Tongue (tissue), 2 donors: Measurements from ENCODE around the gene CEP112. TPM values are rescaled to one million over a fixed set of nuclear protein-coding genes. Genes with fewer than 3 reads are reported as not detected.
A peak's percentile ranks its signal among the peaks of the same experiment; 100 is the strongest.

ENCODE experiments used
- DNase-seq: peaks from one replicate; pipeline ENCODE4 v3.0.0-alpha.2; 2015
- total RNA-seq: library from RNA; depleted of rRNA; stranded (reverse); fragments of >200 nt; gene quantifications from one replicate; pipeline ENCODE4 v1.2.3, GENCODE V29; 2014

CEP112 gene
- total RNA-seq, 1 donor from 2014 or later: 26.7 TPM

DNA sequence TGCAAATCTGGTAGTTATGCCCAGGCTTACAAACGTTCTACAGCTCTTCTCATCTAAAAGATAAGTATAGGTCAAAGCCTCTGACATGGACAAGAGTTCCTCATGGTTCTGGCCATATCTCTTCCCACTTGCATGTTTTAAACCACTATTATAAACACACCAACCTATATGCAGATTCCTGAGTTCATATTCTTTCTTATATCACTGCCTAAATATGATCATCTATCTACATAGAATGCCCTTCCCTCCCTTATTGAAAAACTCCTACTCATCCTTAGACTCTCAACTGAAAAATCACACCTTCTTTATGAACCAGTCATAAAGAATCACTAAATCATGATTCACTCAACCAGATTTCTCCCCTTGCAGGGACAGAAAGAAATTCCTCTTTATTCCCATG, 128.2 kb downstream of the CEP112 start:
- DNase-seq: no peak

DNA sequence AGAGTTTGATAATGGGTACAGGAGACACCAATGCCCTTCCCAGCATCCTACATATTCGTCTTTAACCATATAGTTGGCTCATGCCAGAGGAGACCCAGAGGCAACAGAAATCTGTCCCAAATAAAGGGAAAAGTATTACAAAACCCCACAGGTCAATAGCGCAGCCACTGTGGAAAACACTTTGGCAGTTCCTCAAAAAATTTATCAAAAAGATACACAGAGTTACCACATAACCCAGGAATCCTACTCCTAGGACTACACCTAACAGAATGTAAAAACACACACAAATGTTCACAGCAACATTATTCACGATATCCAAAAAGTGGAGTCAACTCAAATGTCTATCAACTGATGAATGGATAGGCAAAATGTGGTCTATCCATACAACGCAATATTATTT, 135.8 kb downstream of the CEP112 start:
- DNase-seq: no peak

DNA sequence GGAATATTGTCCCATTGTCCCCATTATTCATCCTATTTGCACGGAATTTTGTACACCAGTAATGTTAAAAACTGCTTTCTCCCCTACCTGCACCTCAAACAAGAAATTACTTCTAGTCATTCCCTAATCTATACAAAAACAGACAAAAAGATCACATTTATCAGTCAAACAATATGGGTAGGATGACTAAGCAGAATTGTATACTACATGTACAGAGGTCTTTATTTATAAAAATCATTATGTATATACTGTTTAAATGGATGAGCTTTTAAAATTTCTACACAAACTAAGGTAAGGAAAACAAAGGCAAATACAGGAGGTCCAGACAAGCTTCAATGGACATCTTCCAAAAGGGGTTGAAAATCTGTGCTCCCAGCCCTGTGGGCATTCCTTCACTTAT, 137.7 kb downstream of the CEP112 start:
- DNase-seq: no peak

DNA sequence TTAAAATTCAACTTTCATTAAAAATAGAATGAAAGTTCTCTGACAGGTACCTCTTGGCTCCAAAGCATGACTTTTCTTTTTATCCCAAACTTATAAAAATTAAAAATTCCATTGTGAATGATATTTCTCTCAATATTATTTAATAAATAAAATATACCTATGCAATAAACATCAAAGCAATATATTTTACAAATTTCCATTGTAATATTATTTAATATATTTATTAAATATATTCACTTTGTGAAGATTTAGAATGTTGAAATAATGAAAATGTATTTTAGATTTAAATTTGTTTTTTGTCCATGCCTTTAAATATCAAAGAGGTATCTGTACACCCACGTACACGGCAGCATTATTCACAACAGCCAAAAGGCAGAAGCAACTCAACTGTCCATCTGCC, 147.8 kb downstream of the CEP112 start:
- DNase-seq: no peak

DNA sequence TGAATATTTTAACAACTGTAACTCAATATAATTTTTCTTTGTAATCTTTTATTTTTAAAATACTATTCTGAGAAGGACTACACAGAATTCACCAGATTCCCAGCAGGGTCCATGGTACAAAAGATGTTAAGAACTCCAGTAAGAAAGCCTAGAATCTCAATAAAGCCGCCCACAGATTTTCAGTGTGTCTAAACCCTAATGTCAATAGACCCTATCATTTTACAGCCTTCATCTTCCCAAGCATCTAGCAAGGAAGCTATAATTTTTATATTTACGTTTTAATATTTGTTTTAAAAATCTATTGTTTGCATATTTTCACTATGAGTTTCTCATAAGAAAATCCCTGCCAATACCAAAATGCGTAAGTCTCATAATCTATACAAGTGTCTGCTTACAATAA, 148.5 kb downstream of the CEP112 start:
- DNase-seq: no peak

DNA sequence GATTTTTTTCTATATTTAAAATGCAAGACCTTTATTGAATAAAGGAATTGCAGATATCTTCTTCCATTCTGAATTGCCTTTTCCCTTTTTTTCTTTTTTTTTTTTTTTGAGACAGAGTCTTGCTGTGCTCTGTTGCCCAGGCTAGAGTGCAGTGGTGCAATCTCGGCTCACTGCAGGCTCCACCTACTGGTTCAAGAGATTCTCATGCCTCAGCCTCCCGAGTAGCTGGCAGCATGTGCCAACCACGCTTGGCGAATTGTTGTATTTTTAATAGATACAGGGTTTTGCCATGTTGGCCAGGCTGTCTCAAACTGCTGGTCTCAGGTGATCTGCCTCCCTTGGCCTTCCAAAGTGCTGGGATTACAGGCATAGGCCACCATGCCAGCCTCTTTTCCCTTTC, 151.5 kb downstream of the CEP112 start:
- DNase-seq: no peak

DNA sequence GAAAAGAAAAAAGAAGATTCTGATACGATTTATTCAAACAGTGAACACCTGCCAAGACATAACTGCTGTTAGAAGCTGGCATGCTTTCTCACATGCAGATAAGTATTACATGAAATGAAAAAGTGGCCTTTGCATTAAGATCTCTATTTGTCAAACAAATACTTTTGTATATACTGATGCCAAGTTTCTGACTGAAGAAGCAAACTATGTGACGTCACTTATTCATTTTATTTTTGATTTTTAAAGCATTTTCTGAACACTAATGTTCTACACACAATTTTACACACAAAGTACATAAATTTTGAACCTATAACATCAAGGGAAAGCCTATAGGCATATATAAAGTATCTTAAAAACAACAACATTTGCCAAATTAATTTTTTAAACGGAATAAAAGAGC, 153.8 kb downstream of the CEP112 start:
- DNase-seq: no peak

DNA sequence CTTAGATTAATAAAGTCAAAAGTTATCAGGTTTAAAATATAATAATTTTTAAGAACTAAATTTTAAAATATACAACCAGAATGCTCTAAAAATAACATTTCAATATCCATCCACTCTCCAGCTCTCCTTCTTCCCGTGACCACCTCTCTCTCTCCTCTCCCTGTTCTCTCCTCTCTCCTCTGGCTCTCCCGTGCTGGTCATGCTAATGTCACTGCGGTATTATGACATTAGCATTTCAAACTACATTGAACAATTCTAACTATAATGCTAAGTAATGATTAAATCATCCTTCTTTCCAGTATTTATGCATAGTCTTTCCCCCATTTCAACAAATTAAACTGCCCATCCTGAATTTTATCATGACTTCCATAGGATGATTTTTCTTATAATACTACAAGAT, 154.7 kb downstream of the CEP112 start:
- DNase-seq: no peak

DNA sequence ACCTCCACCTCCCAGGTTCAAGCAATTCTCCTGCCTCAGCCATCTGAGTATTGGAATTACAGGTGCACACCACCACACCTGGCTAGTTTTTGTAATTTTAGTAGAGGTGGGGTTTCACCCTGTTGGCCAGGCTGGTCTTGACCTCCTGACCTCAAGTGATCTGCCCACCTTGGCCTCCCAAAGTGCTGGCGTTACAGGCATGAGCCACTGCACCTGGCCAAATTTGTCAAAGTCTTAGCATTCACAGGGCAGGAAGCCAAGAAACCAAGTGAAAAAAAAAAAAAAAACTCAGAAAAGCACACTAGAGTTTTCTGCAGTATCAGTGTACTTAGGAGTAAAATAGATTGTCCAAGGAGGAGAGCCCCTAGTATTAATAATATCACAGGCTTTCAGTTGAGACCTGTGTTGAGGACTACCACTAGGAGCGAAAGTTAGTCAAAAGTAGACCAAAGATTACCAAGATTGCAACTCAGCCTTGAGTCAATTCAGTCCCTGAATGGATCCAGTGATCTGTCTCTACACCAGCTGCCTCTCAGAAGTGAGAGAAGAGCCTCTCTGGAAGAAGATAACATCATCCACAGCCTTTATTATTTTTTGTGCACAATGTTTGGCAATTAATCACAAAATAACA, 159.7 kb downstream of the CEP112 start:
- DNase-seq: peak; percentile 54

DNA sequence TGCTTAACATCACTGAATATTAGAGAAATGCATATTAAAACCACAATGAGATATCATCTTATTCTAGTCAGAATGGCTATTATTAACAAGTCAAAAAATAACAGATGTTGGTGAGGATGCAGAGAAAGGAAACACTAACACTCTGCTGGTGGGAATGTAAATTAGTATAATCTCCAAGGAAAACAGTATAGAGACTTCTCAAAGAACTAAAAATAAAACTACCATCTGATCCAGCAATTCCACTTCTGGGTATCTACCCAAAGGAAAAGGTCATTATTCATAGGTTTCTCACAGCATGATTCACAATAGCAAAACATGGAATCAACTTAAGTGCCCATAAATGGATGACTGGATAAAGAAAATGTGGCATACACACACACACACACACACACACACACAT, 166.4 kb downstream of the CEP112 start:
- DNase-seq: no peak

DNA sequence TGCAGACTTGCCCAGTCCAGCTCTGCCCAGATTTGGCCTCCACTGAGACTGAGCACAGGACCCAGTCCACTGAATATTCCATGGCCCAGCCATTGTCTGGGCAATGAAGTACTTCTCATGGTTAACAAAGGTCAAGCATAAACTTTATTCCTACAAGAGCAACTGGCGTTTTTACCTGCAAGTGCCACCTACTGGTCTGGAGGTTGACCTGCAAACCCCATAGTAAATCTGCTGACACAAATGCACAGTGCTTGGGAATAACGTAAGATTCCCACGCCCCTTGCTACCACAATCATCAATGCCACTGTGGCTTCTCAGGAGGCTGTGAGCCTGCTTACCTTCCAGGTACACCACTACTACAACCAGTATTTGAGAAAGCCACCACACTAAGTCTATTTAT, 170.2 kb downstream of the CEP112 start:
- DNase-seq: no peak

DNA sequence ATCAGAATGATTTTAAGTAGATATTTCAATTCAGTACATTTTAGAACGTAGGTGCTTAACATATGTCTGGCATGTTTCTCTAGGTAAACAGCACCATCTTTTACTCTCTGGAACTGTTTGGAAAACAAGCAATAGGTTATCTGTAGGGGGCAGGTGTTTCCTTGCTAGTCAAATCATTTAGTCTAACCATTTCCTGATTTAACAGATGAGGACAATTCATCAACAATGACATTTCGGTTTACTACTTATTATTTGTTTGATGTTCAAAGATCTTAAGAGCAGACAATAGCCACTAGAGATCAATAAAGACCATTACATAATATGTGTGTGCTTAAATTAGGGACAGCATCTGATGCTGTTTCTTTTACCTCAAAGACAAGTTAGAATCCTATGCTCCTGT, 173.1 kb downstream of the CEP112 start:
- no peak for DNase-seq

DNA sequence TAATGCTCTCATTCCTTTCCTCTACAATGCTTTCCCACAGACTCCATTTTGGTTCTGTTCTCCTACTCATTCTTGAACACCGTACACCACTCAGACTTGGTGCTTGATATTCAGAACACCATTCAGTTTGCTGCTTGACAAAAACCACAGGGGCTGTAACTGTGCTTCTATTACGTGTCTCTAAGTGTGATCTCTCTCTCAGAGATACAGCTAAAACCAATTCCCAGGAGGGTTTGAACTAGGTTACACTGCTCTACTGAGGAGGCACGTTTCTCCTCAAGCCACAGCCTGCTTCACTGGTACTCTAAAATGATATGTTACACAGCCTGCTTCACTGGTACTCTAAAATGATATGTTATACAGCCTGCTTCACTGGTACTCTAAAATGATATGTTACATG, 175.7 kb downstream of the CEP112 start:
- no peak for DNase-seq

DNA sequence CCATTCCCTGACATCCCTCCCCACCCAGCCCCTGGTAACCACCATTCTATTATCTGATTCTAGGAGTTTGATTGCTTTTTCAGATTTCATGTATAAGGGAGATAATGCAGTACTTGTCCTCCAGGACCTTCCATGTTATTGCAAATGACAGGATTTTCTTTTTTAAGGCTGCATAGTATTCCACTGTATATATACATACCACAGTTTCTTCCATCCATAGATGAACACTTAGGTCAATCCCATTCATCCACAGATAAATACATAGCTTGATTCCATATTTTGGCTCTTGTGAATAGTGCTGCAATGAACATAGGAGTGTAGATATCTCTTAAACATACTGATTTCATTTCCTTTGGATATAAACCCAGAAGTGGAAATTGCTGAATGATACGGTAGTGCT, 183.3 kb downstream of the CEP112 start:
- no peak for DNase-seq

DNA sequence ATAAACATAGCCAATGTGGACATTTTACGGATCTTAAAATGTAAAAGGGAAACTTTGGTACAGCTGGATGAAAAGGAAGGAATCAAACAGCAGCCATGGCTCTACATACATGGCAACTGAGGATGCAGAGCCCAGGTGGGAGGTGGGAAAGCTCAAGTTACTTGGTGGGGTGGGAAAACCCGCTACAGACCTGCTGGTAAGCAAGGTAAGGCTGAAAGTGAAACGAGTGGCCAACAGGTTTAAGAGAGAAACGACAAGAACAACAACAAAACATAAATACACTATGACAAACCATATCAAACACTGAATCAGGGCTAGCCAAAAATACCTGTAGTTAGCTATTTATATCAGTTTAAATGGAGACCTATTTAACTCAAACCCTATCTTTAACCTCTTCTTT, 185.3 kb downstream of the CEP112 start:
- DNase-seq: no peak

DNA sequence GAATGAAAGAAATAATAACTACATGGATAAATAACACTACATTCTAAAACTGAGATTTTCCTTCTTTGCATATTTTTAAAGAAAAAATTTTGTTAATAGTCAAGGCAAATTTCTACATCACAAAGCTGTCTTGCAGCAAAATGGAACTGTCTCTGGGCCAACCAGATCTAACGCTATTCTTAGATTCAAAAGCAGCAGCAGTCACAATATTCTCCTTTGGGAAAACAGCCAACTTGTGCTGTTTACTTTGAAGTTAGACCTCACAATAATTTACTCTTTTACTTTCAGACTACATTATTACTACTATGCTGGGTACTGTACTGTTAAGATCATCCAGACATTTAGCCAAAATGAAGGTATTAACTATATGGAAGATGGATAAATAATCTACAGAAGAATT, 189.1 kb downstream of the CEP112 start:
- peak; percentile 27 for DNase-seq

DNA sequence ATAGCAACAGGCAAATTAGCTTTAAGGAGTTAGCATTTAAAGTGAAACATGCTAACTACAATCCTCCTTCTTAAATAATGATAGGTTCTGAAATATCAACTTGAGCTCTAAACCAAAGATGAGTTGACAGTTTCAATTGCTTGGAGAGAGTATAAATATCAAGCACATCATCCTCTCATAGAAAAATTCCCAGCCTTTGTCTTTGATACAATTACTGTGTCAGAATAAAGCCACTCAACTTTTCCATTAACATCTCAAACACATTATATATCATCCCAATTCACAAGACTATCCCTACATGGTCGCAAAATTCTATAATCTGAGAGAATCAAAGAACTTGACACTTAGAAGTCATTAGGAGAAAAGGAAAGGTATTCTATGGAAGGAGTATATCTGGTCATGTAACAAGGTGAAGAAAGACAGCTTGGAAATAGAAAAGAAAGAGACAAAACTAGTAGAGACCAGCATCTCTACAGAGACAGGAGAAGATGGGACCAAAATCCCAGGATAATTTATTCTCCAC, 189.8 kb downstream of the CEP112 start:
- no peak for DNase-seq

DNA sequence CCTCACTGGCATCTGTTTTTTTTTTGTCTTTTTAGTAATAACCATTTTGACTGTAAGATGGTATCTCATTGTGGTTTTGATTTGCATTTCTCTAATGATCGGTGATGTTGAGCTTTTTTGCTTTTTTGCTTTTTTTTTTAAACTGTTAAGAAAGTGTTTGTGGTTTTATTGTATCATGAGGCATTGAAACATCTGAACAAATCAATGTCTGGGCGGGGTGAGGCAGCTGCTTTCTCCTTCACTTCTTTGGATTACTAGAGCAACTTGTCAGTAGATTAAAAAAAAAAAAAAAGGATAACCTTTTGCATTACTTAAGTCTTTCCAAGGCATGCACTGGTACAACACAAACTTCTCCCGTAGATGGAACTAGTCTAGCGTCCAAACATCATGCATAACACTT, 191.7 kb downstream of the CEP112 start:
- no peak for DNase-seq

DNA sequence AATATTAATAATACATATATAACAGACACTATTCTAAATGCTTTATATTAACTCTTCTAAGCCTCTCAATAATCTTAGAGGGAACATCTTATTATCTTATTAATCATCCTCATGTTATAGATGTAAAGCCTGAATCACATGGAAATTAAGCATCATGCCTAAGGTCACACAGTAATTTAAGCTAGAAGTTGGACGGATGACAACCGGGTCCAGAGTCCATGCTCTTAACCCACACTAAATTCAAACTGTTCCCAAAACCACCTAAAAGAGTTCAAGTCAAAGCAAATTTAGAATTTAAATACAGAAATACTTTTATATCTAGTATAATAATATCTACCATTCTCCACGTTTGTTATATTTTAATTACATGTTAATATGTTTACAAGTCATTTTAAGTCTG, 193.3 kb downstream of the CEP112 start:
- DNase-seq: no peak

DNA sequence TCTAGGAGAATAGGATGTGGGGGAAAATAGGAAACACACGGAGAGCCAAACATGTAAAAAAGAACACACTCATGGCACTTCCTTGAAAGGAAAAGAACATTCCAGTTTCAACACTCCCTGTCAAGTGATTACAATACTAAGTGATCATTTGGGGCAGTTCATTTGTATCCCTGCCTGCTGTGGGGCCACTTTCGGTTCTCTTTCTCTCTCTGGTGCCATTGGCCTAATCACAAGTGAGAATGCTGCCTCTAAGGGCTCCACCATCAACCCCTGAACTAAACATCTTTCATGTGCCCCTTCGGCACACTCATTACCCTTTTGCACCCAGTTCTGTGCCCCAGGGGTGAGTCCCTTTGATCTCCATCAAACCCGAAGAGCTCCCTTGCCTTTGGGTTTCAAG, 197.3 kb downstream of the CEP112 start:
- DNase-seq: no peak

DNA sequence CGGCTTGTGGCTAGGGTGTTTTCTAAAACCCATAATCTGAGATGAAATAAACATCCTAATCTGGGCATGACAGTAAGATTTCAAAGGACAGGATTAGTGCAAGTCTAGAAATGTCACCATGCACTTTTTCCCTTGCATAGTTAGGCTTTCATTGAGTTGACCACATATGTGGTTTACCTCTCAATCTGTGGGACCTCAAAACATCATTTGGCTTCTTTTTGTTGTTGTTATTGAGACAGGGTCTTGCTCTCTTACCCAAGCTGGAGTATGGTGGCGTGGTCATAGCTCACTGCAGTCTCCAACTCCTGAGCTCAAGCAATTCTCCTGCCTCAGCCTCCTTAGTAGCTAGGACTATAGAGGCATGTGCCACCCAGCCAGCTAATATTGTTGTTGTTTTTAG, 197.8 kb downstream of the CEP112 start:
- DNase-seq: no peak

DNA sequence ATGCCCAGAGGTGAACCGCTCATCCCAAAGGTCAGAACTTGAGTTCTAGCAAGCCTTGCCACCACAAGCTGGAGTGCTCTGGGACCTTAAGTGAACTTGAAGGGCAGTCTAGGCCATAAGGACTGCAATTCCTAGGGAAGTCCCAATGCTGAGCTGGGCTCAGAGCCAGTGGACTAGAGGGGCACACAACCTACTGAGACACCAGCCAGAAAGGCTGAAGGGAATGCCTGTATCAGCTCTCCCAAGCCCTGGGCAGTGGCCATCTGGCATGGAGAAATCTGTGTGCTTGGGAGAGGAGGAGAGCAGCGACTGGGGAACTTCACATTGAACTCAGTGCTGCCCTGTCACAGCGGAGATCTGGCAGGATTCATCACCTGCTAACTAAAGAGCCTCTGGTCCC, 201.3 kb downstream of the CEP112 start:
- no peak for DNase-seq

DNA sequence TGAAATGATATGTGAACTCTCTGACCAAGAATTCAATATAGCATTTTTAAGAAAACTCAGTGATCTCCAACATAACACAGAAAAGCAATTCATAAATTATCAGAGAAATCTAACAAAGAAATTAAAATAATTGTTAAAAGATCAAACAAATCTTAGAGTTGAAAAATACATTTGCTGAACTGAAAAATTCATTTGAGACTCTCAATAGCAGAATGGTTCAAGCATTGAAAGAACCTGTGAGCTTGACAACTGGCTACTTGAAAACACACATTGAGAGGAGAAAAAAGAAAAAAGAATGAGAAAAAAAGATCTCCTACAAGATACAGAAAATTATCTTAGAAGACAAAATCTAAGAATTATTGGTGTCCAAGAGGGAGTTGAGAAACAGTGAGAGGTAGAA, 203.5 kb downstream of the CEP112 start:
- DNase-seq: no peak

DNA sequence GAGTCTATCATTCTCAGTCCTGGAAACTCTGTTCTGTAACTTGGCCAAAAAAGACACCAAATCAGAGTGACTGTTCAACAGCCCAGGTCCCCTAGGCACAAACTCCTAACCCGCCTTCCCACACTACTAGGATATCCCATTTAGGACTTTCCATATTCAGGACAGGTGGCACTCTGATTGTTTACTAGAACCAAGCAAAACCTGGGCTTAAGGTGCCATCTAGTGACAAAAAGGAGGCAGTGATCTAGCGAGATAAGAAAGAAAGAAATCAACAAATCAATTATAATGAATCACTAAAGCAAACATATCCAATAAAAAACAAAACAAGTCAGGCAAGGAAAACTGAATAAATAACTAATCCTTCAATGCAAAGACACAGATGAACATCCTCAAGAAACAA, 203.9 kb downstream of the CEP112 start:
- DNase-seq: no peak

DNA sequence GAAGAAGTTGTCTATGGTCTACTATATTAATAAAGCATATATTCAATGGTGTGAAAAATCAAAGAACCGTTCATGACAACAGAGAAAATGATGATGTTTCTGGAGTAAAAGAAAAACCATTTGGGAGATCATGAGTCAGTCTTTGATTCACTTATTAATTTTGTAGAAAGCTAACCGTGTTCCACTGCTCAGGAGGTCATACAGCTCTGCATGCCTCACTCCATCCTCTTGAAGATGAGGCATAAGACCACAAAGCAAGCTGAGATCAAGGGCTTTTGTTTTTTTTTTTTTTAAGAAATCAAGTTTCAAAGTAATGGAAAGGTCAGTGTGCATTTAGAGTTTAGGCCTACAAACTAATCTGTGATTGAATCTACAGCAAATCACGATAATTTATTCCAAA, 206.4 kb downstream of the CEP112 start:
- DNase-seq: no peak
